CD4-positive, alpha-beta T cell treated with Interleukin-10 for 1 hour (primary cell): Measurements from ENCODE around the gene PSAPL1.

ENCODE experiments used
- DNase-seq: peaks from one replicate; pipeline ENCODE4 v3.0.0-alpha.2; 2020

PSAPL1 gene

GRCh38 chr4:7416745-7417432, 17.8 kb downstream of the PSAPL1 start:
- DNase-seq = no peak

- no peak for DNase-seq
These were observed 18.6 kb downstream of the PSAPL1 start for GRCh38 chr4:7415927-7416686.

GRCh38 chr4:7414736-7415510, 19.8 kb downstream of the PSAPL1 start:
- DNase-seq = no peak

- DNase-seq = no peak
These were observed 20.7 kb downstream of the PSAPL1 start for GRCh38 chr4:7414046-7414445.

- no peak for DNase-seq
These were observed 22.2 kb downstream of the PSAPL1 start for GRCh38 chr4:7412554-7412912.

- no peak for DNase-seq
These were observed 22.7 kb downstream of the PSAPL1 start for GRCh38 chr4:7411896-7412553.

- no peak for DNase-seq
These were observed 23.2 kb downstream of the PSAPL1 start for GRCh38 chr4:7411491-7411890.

GRCh38 chr4:7410446-7410845, 24.3 kb downstream of the PSAPL1 start:
- no peak for DNase-seq

GRCh38 chr4:7408166-7408565, 26.6 kb downstream of the PSAPL1 start:
- DNase-seq = no peak

- DNase-seq = no peak
These were observed 31.7 kb downstream of the PSAPL1 start for GRCh38 chr4:7403001-7403400.

- DNase-seq = no peak
These were observed 32.2 kb downstream of the PSAPL1 start for GRCh38 chr4:7402526-7402925.

GRCh38 chr4:7400671-7401298, 33.9 kb downstream of the PSAPL1 start:
- DNase-seq = no peak

GRCh38 chr4:7399440-7400234, 35.1 kb downstream of the PSAPL1 start:
- DNase-seq = no peak

GRCh38 chr4:7398788-7399439, 35.8 kb downstream of the PSAPL1 start:
- no peak for DNase-seq

- DNase-seq = no peak
These were observed 36.7 kb downstream of the PSAPL1 start for GRCh38 chr4:7398104-7398423.

GRCh38 chr4:7397206-7398103, 37.3 kb downstream of the PSAPL1 start:
- DNase-seq = no peak

- no peak for DNase-seq
These were observed 38.4 kb downstream of the PSAPL1 start for GRCh38 chr4:7396186-7396910.

- no peak for DNase-seq
These were observed 39.1 kb downstream of the PSAPL1 start for GRCh38 chr4:7395645-7396044.

GRCh38 chr4:7394681-7395451, 39.9 kb downstream of the PSAPL1 start:
- no peak for DNase-seq
